ENCODE measurements around the gene ZDHHC21. TPM values are rescaled to one million over a fixed set of nuclear protein-coding genes. Genes with fewer than 3 reads are reported as not detected.

Gene ZDHHC21
- total and polyA plus RNA-seq, 2 of the 8 experiments (the other 6 are each of a cell fraction or from before 2014, with no cell fraction given): 1.9 to 6.0 TPM

DNA sequence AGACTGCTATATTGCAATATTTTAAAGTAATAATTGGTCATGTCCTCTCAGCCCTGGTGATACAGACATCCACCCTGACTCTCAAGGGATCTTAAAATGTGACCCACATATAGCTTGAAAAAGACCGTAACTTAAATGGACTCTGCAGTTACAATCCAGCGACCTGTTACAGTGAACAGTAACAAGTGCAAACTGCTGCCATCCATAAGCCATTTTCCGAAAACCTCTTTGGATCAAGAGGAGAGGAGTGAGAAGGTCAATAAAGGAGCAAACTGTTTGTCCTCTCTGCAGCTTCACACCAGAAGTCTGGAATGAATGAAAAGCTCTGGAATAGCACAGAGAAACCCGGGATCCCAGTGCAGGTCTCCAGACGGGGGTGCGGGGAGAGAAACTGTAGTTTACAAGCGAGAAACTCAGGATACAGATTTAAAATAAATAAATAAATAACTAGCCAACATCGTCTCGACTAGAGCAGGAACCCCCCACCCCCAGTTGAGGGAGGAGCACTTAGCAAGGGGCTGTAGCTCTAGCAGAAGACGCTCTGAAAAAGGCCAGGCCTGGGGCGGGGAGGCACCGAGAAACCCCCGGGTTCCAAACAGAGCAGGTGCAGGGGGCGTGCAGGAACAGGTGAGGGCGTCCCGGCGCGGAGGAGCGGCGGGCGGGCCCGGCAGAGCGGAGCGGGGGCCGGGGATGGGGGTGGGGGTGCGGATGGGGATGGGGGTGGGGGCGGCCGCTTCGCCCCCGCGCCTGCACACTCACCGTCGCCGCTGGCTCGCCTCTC, 572 bp downstream of the ZDHHC21 start:
- Histone ChIP-seq H3K4me3 (ENCODE audit: extremely low read depth in 1 of 4, insufficient read depth in 2 of 4, low read depth in 3 of 4, low read length in 4 of 4) (peak overlapping the region; percentile 68 to 75 (median 74)), H3K18ac (ENCODE audit: extremely low read depth, low read length) (no peak overlapping the region), H3K23ac (ENCODE audit: insufficient read length) (no peak overlapping the region), H2BK120ac (replicated peaks; ENCODE audit: low read depth, low read length) (no peak overlapping the region), H2AK5ac (ENCODE audit: low read depth, low read length) (no peak overlapping the region), H4K5ac (ENCODE audit: insufficient read length, low read depth, low read length) (no peak overlapping the region), H3K14ac (ENCODE audit: insufficient read length) (no peak overlapping the region), H2BK20ac (ENCODE audit: low read length) (no peak overlapping the region), H3K27me3 (replicated peaks in 1 of 4; ENCODE audit: control insufficient read depth in 3 of 4, extremely low read depth in 1 of 4, insufficient read depth in 3 of 4, low read length in 3 of 4) (peaks cover 0 to 5% (median 3%) of the 10 kb centered on the region in 4 experiments; a peak in 1 of 7 replicates), H3K79me2 (ENCODE audit: control insufficient read depth in 1 of 2, insufficient read depth in 2 of 2, low read length in 2 of 2) (peaks cover 0 to 19% of the 10 kb centered on the region in 2 experiments; a peak in 2 of 4 replicates), H3K79me1 (ENCODE audit: low read depth, low read length) (no peaks in the 10 kb centered on the region), H3K23me2 (ENCODE audit: low read depth, low read length) (no peaks in the 10 kb centered on the region; the same call in 1 of the 2 replicates), H3K9ac (replicated peaks in 1 of 4; ENCODE audit: extremely low read depth in 1 of 4, low read depth in 3 of 4, low read length in 3 of 4) (peak overlapping the region; percentile 49 to 72 (median 58); a peak in 6 of 7 replicates), H4K8ac (ENCODE audit: extremely low read depth, insufficient read depth, low read length) (peak overlapping the region; percentile 87; the same call in 1 of the 2 replicates), H3K56ac (replicated peaks; ENCODE audit: insufficient read length, low read depth, low read length) (no peak overlapping the region), H2AFZ (ENCODE audit: low read length) (no peak overlapping the region), H3K4me2 (ENCODE audit: insufficient read depth in 1 of 2, low read depth in 2 of 2, low read length in 2 of 2) (peak overlapping the region; percentile 91 to 96), H3K36me3 (ENCODE audit: control insufficient read depth in 2 of 4, insufficient read depth in 4 of 4, low read length in 3 of 4) (peaks cover 0 to 9% (median 3%) of the 10 kb centered on the region in 4 experiments; a peak in 2 of 8 replicates), H3K4ac (replicated peaks; ENCODE audit: insufficient read length, low read depth, low read length) (no peak overlapping the region), H3K27ac (ENCODE audit: low read depth, low read length) (no peak overlapping the region), H4K91ac (replicated peaks; ENCODE audit: insufficient read length, low read length) (no peak overlapping the region), H2BK12ac (ENCODE audit: low read depth, low read length) (no peak overlapping the region), H2BK15ac (ENCODE audit: low read length) (no peak overlapping the region), H2BK5ac (ENCODE audit: low read depth, low read length) (0 out of 2 replicates have a peak overlapping the region, but pooled peaks have one; percentile 60), H4K20me1 (replicated peaks in 1 of 2; ENCODE audit: control insufficient read depth in 1 of 2, insufficient read depth in 2 of 2, low read length in 2 of 2) (no peaks in the 10 kb centered on the region), H3K9me3 (ENCODE audit: insufficient read depth in 2 of 2, low read depth in 1 of 2, low read length in 1 of 2) (no peaks in the 10 kb centered on the region), H3K4me1 (replicated peaks in 1 of 4; ENCODE audit: control insufficient read depth in 3 of 4, insufficient read depth in 4 of 4, low read length in 3 of 4) (peaks cover 0 to 2% (median under 1%) of the 10 kb centered on the region in 4 experiments; a peak in 2 of 7 replicates)
- ChIA-PET CTCF (ENCODE audit: partially characterized antibody) (interaction anchor here (0.8 to 1.9 kb wide), 10 partner anchors 14 to 79 kb away, joined by 3 to 11 read pairs (median 4); partner anchors contain the start of gene CER1), POLR2A (ENCODE audit: partially characterized antibody) (interaction anchor here (0.6 to 1.9 kb wide), 6 partner anchors 10 to 1550 kb away, joined by 3 to 9 read pairs (median 3); partner anchors contain the start of gene CER1)
- FAIRE-seq: peak; percentile 36
- 5% methylated on average over 24 of the region's 35 CpGs; no CpG with 5 or more reads in 1 of the 2 experiments for WGBS, 2 experiments (ENCODE audit: extremely low coverage in 1 of 2, insufficient coverage in 1 of 2, insufficient read length in 1 of 2, insufficient replicate concordance in 2 of 2, low coverage in 1 of 2, low lambda C conversion rate in 2 of 2, missing lambda C conversion rate in 1 of 2)
- DNase-seq (ENCODE audit: low read depth in 1 of 2, low spot score in 2 of 2): peak; percentile 2 to 62
- TF ChIP-seq HDAC2 (IDR thresholded peaks at IDR 0.05; ENCODE audit: borderline replicate concordance in 1 of 2, low read depth in 2 of 2, low read length in 2 of 2) (no peak), BCL11A (IDR thresholded peaks at IDR 0.05; ENCODE audit: low read depth in 2 of 2, low read length in 2 of 2) (no peak), MAX (IDR thresholded peaks at IDR 0.05) (no peak), USF2 (IDR thresholded peaks at IDR 0.05; ENCODE audit: low read length) (no peak), SP1 (IDR thresholded peaks at IDR 0.05; ENCODE audit: low read depth, low read length) (no peak), CTBP2 (IDR thresholded peaks at IDR 0.05; ENCODE audit: borderline replicate concordance, insufficient read depth, insufficient read length, low read length) (no peak), SP2 (IDR thresholded peaks at IDR 0.05; ENCODE audit: low read length) (no peak), TBP (IDR thresholded peaks at IDR 0.05; ENCODE audit: low read depth, low read length) (no peak), PHF8 (conservative IDR thresholded peaks at IDR 0.05; ENCODE audit: low read depth, low read length) (no peak)
